Measurements from ENCODE around the gene TRIM13.

DNA sequence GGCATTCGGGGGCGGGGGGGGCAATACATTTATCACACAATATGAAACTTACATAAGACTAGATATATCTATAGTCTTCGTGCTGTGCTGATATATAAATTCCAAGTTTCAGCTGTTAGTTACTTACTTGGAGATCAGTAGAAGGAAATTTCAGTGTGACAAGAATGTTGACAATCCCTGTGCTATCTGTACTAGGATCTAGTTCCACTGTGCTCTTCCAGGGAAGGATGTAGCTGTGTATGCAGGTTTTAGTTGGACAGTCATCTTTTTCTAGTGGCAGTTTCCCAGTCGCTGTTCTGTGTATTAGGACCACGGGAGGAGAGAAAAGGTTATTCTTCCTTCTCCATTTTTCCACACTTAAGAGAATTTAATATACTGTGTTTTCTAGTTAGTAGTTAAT is 3.2 kb upstream of the TRIM13 start:
- TF ChIP-seq, protein P1, sequence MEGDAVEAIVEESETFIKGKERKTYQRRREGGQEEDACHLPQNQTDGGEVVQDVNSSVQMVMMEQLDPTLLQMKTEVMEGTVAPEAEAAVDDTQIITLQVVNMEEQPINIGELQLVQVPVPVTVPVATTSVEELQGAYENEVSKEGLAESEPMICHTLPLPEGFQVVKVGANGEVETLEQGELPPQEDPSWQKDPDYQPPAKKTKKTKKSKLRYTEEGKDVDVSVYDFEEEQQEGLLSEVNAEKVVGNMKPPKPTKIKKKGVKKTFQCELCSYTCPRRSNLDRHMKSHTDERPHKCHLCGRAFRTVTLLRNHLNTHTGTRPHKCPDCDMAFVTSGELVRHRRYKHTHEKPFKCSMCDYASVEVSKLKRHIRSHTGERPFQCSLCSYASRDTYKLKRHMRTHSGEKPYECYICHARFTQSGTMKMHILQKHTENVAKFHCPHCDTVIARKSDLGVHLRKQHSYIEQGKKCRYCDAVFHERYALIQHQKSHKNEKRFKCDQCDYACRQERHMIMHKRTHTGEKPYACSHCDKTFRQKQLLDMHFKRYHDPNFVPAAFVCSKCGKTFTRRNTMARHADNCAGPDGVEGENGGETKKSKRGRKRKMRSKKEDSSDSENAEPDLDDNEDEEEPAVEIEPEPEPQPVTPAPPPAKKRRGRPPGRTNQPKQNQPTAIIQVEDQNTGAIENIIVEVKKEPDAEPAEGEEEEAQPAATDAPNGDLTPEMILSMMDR (IDR thresholded peaks at IDR 0.05; ENCODE audit: poor library complexity): no peak
- TF ChIP-seq EZH2 (IDR thresholded peaks at IDR 0.05; ENCODE audit: borderline replicate concordance): no peak
